GM23338 (cell line): ENCODE results near the gene TRPM3.

Experiments
- CREB1 ChIP-seq: fragments of 250-450 bp; sonication (Bioruptor Pico); IDR thresholded peaks from 2 replicates; pipeline ENCODE4 v1.5.0; 2020; ENCODE audit warnings: low read depth, mild to moderate bottlenecking, moderate library complexity
- CTCF ChIP-seq, 2 experiments: fragments of 200-600 bp in 1 of 2; sonication (generic) in 1 of 2; conservative IDR thresholded peaks; 2 replicates each; pipeline versions ENCODE4 v1.5.1 to v1.6.1; 2016 to 2017; ENCODE audit warnings: antibody characterized with exemption in 2 of 2, low read depth in 2 of 2, mild to moderate bottlenecking in 2 of 2, moderate library complexity in 1 of 2
- EZH2 ChIP-seq: fragments of 200-600 bp; sonication (generic); IDR thresholded peaks from one replicate; pipeline ENCODE4 v1.8.0; 2017; ENCODE audit warnings: antibody characterized with exemption, mild to moderate bottlenecking, low read depth; ENCODE audit not compliant: unreplicated experiment
- EZH2phosphoT487 ChIP-seq: fragments of 200-600 bp; sonication (generic); IDR thresholded peaks from one replicate; pipeline ENCODE4 v1.8.1; 2018; ENCODE audit warnings: antibody characterized with exemption; ENCODE audit not compliant: unreplicated experiment
- JUNB ChIP-seq: IDR thresholded peaks from one replicate; pipeline ENCODE4 v1.6.1; 2016; ENCODE audit warnings: antibody characterized with exemption; ENCODE audit not compliant: unreplicated experiment
- NANOG ChIP-seq: IDR thresholded peaks from 2 replicates; pipeline ENCODE4 v1.6.1; 2016; ENCODE audit warnings: antibody characterized with exemption, borderline replicate concordance
- POLR2AphosphoS5 ChIP-seq: IDR thresholded peaks from 2 replicates; pipeline ENCODE4 v1.6.1; 2016; ENCODE audit warnings: antibody characterized with exemption, low read depth
- STAT1 ChIP-seq: IDR thresholded peaks from one replicate; pipeline ENCODE4 v1.6.1; 2016; ENCODE audit warnings: antibody characterized with exemption; ENCODE audit not compliant: unreplicated experiment
- ZNF114 ChIP-seq: fragments of 250-450 bp; sonication (Bioruptor Pico); IDR thresholded peaks from 2 replicates; pipeline ENCODE4 v1.5.0; 2020; ENCODE audit warnings: mild to moderate bottlenecking, moderate library complexity
- ZNF331 ChIP-seq: fragments of 250-450 bp; sonication (Bioruptor Pico); IDR thresholded peaks from 2 replicates; pipeline ENCODE4 v1.5.0; 2020; ENCODE audit warnings: low read depth, mild to moderate bottlenecking, moderate library complexity
- ZNF462 ChIP-seq: fragments of 250-450 bp; sonication (Bioruptor Pico); IDR thresholded peaks from 2 replicates; pipeline ENCODE4 v1.5.0; 2020; ENCODE audit warnings: mild to moderate bottlenecking, moderate library complexity
- TF ChIP-seq, protein P1 (sequence below): IDR thresholded peaks from 2 replicates; pipeline ENCODE4 v1.6.1; 2016; ENCODE audit warnings: antibody characterized with exemption
- TF ChIP-seq, protein P2 (sequence below): IDR thresholded peaks from one replicate; pipeline ENCODE4 v1.6.1; 2018; ENCODE audit warnings: antibody characterized with exemption; ENCODE audit not compliant: unreplicated experiment

DNA sequence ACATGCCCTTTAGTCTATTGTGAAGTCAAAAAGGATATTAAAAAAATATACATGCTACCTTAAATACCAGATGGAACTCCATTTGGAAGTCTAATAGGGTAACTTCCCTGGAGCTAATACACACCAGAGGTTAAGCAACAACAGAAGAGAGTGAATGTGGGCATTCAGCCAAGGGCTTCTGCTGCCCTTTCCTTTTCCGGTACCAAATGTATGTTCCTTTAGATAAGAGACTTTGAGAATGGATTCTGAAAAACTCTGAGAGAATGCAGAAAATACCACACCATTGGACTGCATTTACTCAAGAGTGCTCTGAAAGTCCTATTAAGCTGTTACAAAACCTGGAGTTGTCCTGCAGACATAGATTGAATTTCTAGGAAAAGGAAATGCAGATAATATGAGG lies 23.8 kb upstream of the TRPM3 start:
- TF ChIP-seq POLR2AphosphoS5 = no peak
- no peak for TF ChIP-seq CREB1 (CRISPR knock-in tag)
- TF ChIP-seq CTCF (conservative IDR thresholded peaks at IDR 0.05; ENCODE audit: low read depth in 2 of 2) = no peak
- no peak for TF ChIP-seq EZH2
- TF ChIP-seq EZH2phosphoT487 = no peak
- TF ChIP-seq, protein P1, sequence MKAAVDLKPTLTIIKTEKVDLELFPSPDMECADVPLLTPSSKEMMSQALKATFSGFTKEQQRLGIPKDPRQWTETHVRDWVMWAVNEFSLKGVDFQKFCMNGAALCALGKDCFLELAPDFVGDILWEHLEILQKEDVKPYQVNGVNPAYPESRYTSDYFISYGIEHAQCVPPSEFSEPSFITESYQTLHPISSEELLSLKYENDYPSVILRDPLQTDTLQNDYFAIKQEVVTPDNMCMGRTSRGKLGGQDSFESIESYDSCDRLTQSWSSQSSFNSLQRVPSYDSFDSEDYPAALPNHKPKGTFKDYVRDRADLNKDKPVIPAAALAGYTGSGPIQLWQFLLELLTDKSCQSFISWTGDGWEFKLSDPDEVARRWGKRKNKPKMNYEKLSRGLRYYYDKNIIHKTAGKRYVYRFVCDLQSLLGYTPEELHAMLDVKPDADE = no peak
- TF ChIP-seq, protein P2, sequence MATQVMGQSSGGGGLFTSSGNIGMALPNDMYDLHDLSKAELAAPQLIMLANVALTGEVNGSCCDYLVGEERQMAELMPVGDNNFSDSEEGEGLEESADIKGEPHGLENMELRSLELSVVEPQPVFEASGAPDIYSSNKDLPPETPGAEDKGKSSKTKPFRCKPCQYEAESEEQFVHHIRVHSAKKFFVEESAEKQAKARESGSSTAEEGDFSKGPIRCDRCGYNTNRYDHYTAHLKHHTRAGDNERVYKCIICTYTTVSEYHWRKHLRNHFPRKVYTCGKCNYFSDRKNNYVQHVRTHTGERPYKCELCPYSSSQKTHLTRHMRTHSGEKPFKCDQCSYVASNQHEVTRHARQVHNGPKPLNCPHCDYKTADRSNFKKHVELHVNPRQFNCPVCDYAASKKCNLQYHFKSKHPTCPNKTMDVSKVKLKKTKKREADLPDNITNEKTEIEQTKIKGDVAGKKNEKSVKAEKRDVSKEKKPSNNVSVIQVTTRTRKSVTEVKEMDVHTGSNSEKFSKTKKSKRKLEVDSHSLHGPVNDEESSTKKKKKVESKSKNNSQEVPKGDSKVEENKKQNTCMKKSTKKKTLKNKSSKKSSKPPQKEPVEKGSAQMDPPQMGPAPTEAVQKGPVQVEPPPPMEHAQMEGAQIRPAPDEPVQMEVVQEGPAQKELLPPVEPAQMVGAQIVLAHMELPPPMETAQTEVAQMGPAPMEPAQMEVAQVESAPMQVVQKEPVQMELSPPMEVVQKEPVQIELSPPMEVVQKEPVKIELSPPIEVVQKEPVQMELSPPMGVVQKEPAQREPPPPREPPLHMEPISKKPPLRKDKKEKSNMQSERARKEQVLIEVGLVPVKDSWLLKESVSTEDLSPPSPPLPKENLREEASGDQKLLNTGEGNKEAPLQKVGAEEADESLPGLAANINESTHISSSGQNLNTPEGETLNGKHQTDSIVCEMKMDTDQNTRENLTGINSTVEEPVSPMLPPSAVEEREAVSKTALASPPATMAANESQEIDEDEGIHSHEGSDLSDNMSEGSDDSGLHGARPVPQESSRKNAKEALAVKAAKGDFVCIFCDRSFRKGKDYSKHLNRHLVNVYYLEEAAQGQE = no peak
- TF ChIP-seq JUNB = no peak
- no peak for TF ChIP-seq NANOG
- no peak for TF ChIP-seq STAT1
- no peak for TF ChIP-seq ZNF331 (CRISPR knock-in tag)
- no peak for TF ChIP-seq ZNF114 (CRISPR knock-in tag)
- TF ChIP-seq ZNF462 (CRISPR knock-in tag) = no peak
